ENCODE data around the gene SMIM29.

Gene SMIM29

GRCh38 chr6:34196833-34197195 lies 52.0 kb downstream of the SMIM29 start:
- no peak for DNase-seq (ENCODE audit: low spot score)
- no peak for TF ChIP-seq CTCF (IDR thresholded peaks at IDR 0.05; ENCODE audit: extremely low read depth, missing control alignments)

Data from GM20000 (cell line).